Measurements from ENCODE around the gene OLIG2. TPM values are rescaled to one million over a fixed set of nuclear protein-coding genes. Genes with fewer than 3 reads are reported as not detected.

OLIG2 gene
- total and polyA plus RNA-seq, 7 experiments from 2014 or later = not detected

DNA sequence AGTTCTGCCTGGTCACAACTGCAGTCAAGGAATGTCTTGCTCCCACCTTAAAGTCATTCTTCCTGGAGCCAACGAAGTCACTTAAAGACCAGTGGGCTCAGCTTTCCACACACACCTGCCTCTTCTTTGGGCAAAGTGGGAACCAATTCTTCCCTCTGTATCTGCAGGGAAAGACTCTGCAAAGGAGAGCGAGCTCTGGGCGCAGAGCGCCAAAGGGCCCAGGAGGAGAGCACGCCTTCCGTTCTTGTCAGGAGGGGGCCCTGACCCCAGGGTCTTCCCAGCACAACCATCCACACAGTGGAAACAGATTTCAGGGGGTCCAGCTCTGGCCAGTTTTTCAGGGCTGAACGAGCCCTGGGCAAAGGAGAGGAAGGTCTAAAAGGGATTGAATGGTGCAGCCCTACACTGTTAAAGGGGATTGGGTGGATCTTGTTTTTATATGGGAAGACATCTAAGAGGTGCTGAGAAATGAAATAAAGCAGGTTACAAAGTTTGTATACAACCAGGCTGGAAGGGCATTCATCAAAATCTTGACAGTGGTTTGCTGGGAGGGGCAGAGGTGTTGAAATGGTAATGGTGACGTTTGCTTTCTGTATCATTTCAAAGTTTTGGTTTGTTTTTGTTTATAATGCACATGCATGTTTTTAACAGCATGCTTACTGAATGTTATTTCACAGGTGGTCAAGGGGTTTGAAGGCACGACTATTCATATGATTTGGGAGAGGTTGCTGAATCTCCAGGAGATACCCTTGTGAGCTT is 6.8 kb upstream of the OLIG2 start:
- peaks cover 79 to 92% (median 86%) of the 10 kb centered on the region in 5 donors for H3K27me3 Mint-ChIP-seq
- ChIA-PET CTCF (no interaction called here), POLR2A (no interaction called here)
- Histone ChIP-seq H3K4me3 (ENCODE audit: low read length) (no peak overlapping the region), H3K27me3 (ENCODE audit: control insufficient read depth in 2 of 2, insufficient read depth in 2 of 2, low read length in 2 of 2) (peaks cover 12 to 13% of the 10 kb centered on the region in 2 donors), H3K4me1 (ENCODE audit: control insufficient read depth in 2 of 2, insufficient read depth in 2 of 2, low read length in 2 of 2) (peaks cover 10 to 17% of the 10 kb centered on the region in 2 donors), H3K27ac (ENCODE audit: low read depth, low read length) (no peak overlapping the region), H3K9me3 (ENCODE audit: control insufficient read depth in 2 of 3, low read length in 3 of 3) (no peaks in the 10 kb centered on the region), H3K36me3 (ENCODE audit: control insufficient read depth in 2 of 3, insufficient read depth in 3 of 3, low read length in 3 of 3) (no peaks in the 10 kb centered on the region)
- peaks cover 14 to 41% (median 32%) of the 10 kb centered on the region in 7 donors for H3K4me1 Mint-ChIP-seq
- no peak for DNase-seq
- peak overlapping the region in 9 of 10 donors; percentile 5 to 81 (median 80) for H3K4me3 Mint-ChIP-seq
- H3K27ac Mint-ChIP-seq = peak overlapping the region in 1 of 9 donors; percentile 39
- peaks cover 0 to 3% (median 0%) of the 10 kb centered on the region in 5 donors for H3K36me3 Mint-ChIP-seq
- peaks cover 0 to under 1% (median 0%) of the 10 kb centered on the region in 11 donors for H3K9me3 Mint-ChIP-seq
- intact Hi-C loops (cut with micrococcal nuclease) = no loop called here
- ATAC-seq = no peak

GRCh38 chr21:33019516-33019884 is 6.2 kb upstream of the OLIG2 start:
- CTCF ChIA-PET = interaction anchor here (0.8 kb wide), 1 partner anchor 430 kb away, joined by 4 read pairs; no protein-coding TSS in a partner anchor
- Histone ChIP-seq H3K36me3 (ENCODE audit: control insufficient read depth in 2 of 3, insufficient read depth in 3 of 3, low read length in 3 of 3) (no peaks in the 10 kb centered on the region), H3K9me3 (ENCODE audit: control insufficient read depth in 2 of 3, low read length in 3 of 3) (no peaks in the 10 kb centered on the region), H3K4me1 (ENCODE audit: control insufficient read depth in 2 of 2, insufficient read depth in 2 of 2, low read length in 2 of 2) (peaks cover 16 to 23% of the 10 kb centered on the region in 2 donors), H3K27ac (ENCODE audit: low read depth, low read length) (no peak overlapping the region), H3K27me3 (ENCODE audit: control insufficient read depth in 2 of 2, insufficient read depth in 2 of 2, low read length in 2 of 2) (peaks cover 13 to 16% of the 10 kb centered on the region in 2 donors), H3K4me3 (ENCODE audit: low read length) (peak overlapping the region; percentile 35)
- intact Hi-C loops (cut with micrococcal nuclease) = no loop called here
- no peak for DNase-seq
- POLR2A ChIA-PET = no interaction called here
- Mint-ChIP-seq H3K27ac (no peak overlapping the region), H3K4me3 (peak overlapping the region; percentile 5 to 81 (median 78)), H3K27me3 (peaks cover 80 to 92% (median 86%) of the 10 kb centered on the region in 5 donors), H3K36me3 (peaks cover 0 to 7% (median 0%) of the 10 kb centered on the region in 5 donors), H3K9me3 (peaks cover 0 to 4% (median 0%) of the 10 kb centered on the region in 11 donors), H3K4me1 (peaks cover 19 to 47% (median 38%) of the 10 kb centered on the region in 7 donors)
- ATAC-seq = no peak

GRCh38 chr21:33019885-33020557 is 5.7 kb upstream of the OLIG2 start:
- peak; percentile 43 for ATAC-seq
- peaks cover 13 to 21% of the 10 kb centered on the region in 2 donors for H3K27me3 ChIP-seq (ENCODE audit: control insufficient read depth in 2 of 2, insufficient read depth in 2 of 2, low read length in 2 of 2)
- intact Hi-C loops (cut with micrococcal nuclease) = loop anchor here (5.0 to 10.0 kb wide), 2 partner anchors 52 to 105 kb away; partner anchors contain the start of gene OLIG1 (in 2 of the 2)

GRCh38 chr21:33020558-33021100 is 5.1 kb upstream of the OLIG2 start:
- peaks cover 0 to 7% (median 0%) of the 10 kb centered on the region in 5 donors for H3K36me3 Mint-ChIP-seq
- H3K27me3 Mint-ChIP-seq = peaks cover 73 to 91% (median 83%) of the 10 kb centered on the region in 5 donors
- H3K36me3 ChIP-seq (ENCODE audit: control insufficient read depth in 2 of 3, insufficient read depth in 3 of 3, low read length in 3 of 3) = no peaks in the 10 kb centered on the region
- peaks cover 13 to 23% of the 10 kb centered on the region in 2 donors for H3K27me3 ChIP-seq (ENCODE audit: control insufficient read depth in 2 of 2, insufficient read depth in 2 of 2, low read length in 2 of 2)
- H3K4me1 Mint-ChIP-seq = peaks cover 19 to 55% (median 41%) of the 10 kb centered on the region in 7 donors
- ChIA-PET CTCF (no interaction called here), POLR2A (no interaction called here)
- H3K27ac ChIP-seq (ENCODE audit: low read depth, low read length) = no peak overlapping the region
- no peak for DNase-seq
- H3K4me3 ChIP-seq (ENCODE audit: low read length) = peak overlapping the region; percentile 35
- H3K9me3 ChIP-seq (ENCODE audit: control insufficient read depth in 2 of 3, low read length in 3 of 3) = no peaks in the 10 kb centered on the region
- intact Hi-C loops (cut with micrococcal nuclease) = loop anchor here (5.0 to 10.0 kb wide), 2 partner anchors 52 to 104 kb away; partner anchors contain the start of gene OLIG1 (in 2 of the 2)
- peaks cover 17 to 32% of the 10 kb centered on the region in 2 donors for H3K4me1 ChIP-seq (ENCODE audit: control insufficient read depth in 2 of 2, insufficient read depth in 2 of 2, low read length in 2 of 2)
- H3K27ac Mint-ChIP-seq = peak overlapping the region in 1 of 9 donors; percentile 39
- H3K9me3 Mint-ChIP-seq = peaks cover 0 to 4% (median 0%) of the 10 kb centered on the region in 11 donors
- peak overlapping the region; percentile 45 to 83 (median 77) for H3K4me3 Mint-ChIP-seq
- no peak for ATAC-seq

More at GRCh38 chr21:33019885-33020557, 5.7 kb upstream of the OLIG2 start:
- no peaks in the 10 kb centered on the region for H3K36me3 ChIP-seq (ENCODE audit: control insufficient read depth in 2 of 3, insufficient read depth in 3 of 3, low read length in 3 of 3)
- DNase-seq = no peak
- H3K4me3 Mint-ChIP-seq = peak overlapping the region; percentile 45 to 83 (median 77)
- H3K27ac Mint-ChIP-seq = no peak overlapping the region
- no peak overlapping the region for H3K27ac ChIP-seq (ENCODE audit: low read depth, low read length)
- no peaks in the 10 kb centered on the region for H3K9me3 ChIP-seq (ENCODE audit: control insufficient read depth in 2 of 3, low read length in 3 of 3)
- peaks cover 19 to 53% (median 41%) of the 10 kb centered on the region in 7 donors for H3K4me1 Mint-ChIP-seq
- peak overlapping the region; percentile 35 for H3K4me3 ChIP-seq (ENCODE audit: low read length)
- peaks cover 0 to 7% (median 0%) of the 10 kb centered on the region in 5 donors for H3K36me3 Mint-ChIP-seq
- ChIA-PET CTCF (interaction anchor here (0.8 kb wide), 1 partner anchor 429 kb away, joined by 4 read pairs; no protein-coding TSS in a partner anchor), POLR2A (no interaction called here)
- peaks cover 79 to 93% (median 88%) of the 10 kb centered on the region in 5 donors for H3K27me3 Mint-ChIP-seq
- H3K4me1 ChIP-seq (ENCODE audit: control insufficient read depth in 2 of 2, insufficient read depth in 2 of 2, low read length in 2 of 2) = peaks cover 17 to 28% of the 10 kb centered on the region in 2 donors
- peaks cover 0 to 4% (median 0%) of the 10 kb centered on the region in 11 donors for H3K9me3 Mint-ChIP-seq

DNA sequence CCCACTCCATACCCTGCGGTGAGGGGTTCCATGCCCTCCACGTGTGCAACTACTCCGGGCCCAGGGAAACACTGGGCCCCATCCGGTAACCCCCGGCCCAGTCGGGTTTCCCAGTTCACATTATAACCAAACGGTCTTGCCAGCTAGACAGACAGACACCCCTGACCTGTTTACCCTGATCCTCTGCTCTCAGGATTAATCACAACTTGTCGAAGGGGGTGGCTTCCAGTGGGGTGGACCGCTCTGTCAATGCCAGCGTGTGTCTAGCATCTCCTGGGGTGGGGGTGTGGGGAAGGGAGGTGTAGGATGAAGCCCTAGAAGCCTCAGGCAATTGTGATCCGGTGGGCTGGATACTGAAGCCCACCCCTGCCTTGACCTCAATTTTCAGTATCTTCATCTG is 4.6 kb upstream of the OLIG2 start:
- no peaks in the 10 kb centered on the region for H3K9me3 ChIP-seq (ENCODE audit: control insufficient read depth in 2 of 3, low read length in 3 of 3)
- Mint-ChIP-seq H3K36me3 (peaks cover 0 to 7% (median 0%) of the 10 kb centered on the region in 5 donors), H3K4me3 (peak overlapping the region in 4 of 10 donors; percentile 23 to 81 (median 52)), H3K27ac (no peak overlapping the region), H3K4me1 (peaks cover 23 to 59% (median 46%) of the 10 kb centered on the region in 7 donors), H3K27me3 (peaks cover 74 to 91% (median 83%) of the 10 kb centered on the region in 5 donors), H3K9me3 (peaks cover 0 to 4% (median 0%) of the 10 kb centered on the region in 11 donors)
- CTCF ChIA-PET = interaction anchor here (0.5 kb wide), 1 partner anchor 680 kb away, joined by 3 read pairs; no protein-coding TSS in a partner anchor
- H3K27ac ChIP-seq (ENCODE audit: low read depth, low read length) = no peak overlapping the region
- DNase-seq = no peak
- no peaks in the 10 kb centered on the region for H3K36me3 ChIP-seq (ENCODE audit: control insufficient read depth in 2 of 3, insufficient read depth in 3 of 3, low read length in 3 of 3)
- peaks cover 17 to 37% of the 10 kb centered on the region in 2 donors for H3K4me1 ChIP-seq (ENCODE audit: control insufficient read depth in 2 of 2, insufficient read depth in 2 of 2, low read length in 2 of 2)
- POLR2A ChIA-PET = no interaction called here
- peaks cover 15 to 28% of the 10 kb centered on the region in 2 donors for H3K27me3 ChIP-seq (ENCODE audit: control insufficient read depth in 2 of 2, insufficient read depth in 2 of 2, low read length in 2 of 2)
- ATAC-seq = no peak
- intact Hi-C loops (cut with micrococcal nuclease) = loop anchor here (5.0 to 10.0 kb wide), 2 partner anchors 51 to 104 kb away; partner anchors contain the start of gene OLIG1 (in 2 of the 2)
- H3K4me3 ChIP-seq (ENCODE audit: low read length) = no peak overlapping the region

DNA sequence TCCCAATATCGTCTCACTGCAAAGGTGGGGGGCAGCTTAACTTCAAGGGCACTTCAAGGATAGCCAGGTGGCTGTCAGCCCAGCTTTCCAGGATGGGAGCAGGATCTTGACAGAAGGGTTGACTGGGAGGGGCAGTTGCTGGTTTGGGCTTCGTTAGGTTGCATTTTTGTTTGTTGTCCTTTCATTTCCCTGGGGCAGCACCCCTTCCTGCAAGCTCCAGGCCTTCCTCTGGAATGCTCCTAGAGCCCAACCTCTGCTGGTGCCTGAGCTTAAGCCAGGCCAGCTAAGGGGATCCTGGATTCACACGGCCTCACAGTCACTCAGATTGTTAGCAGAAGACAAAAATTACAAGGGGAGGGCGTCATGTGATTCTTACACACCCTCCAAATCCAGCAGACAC is 4.1 kb upstream of the OLIG2 start:
- H3K27me3 ChIP-seq (ENCODE audit: control insufficient read depth in 2 of 2, insufficient read depth in 2 of 2, low read length in 2 of 2) = peaks cover 17 to 33% of the 10 kb centered on the region in 2 donors
- DNase-seq (no peak), ATAC-seq (no peak)
- Mint-ChIP-seq H3K27ac (no peak overlapping the region), H3K4me3 (peak overlapping the region in 3 of 10 donors; percentile 29 to 59 (median 41)), H3K36me3 (peaks cover 0 to 7% (median 0%) of the 10 kb centered on the region in 5 donors), H3K4me1 (peaks cover 26 to 65% (median 51%) of the 10 kb centered on the region in 7 donors), H3K9me3 (peaks cover 0 to 4% (median 0%) of the 10 kb centered on the region in 11 donors), H3K27me3 (peaks cover 74 to 91% (median 83%) of the 10 kb centered on the region in 5 donors)
- H3K4me1 ChIP-seq (ENCODE audit: control insufficient read depth in 2 of 2, insufficient read depth in 2 of 2, low read length in 2 of 2) = peaks cover 17 to 41% of the 10 kb centered on the region in 2 donors
- no peak overlapping the region for H3K27ac ChIP-seq (ENCODE audit: low read depth, low read length)
- H3K36me3 ChIP-seq (ENCODE audit: control insufficient read depth in 2 of 3, insufficient read depth in 3 of 3, low read length in 3 of 3) = no peaks in the 10 kb centered on the region
- ChIA-PET POLR2A (no interaction called here), CTCF (interaction anchor here (0.5 kb wide), 1 partner anchor 680 kb away, joined by 3 read pairs; no protein-coding TSS in a partner anchor)
- no peak overlapping the region for H3K4me3 ChIP-seq (ENCODE audit: low read length)
- H3K9me3 ChIP-seq (ENCODE audit: control insufficient read depth in 2 of 3, low read length in 3 of 3) = no peaks in the 10 kb centered on the region
- intact Hi-C loops (cut with micrococcal nuclease) = loop anchor here (5.0 to 10.0 kb wide), 2 partner anchors 51 to 103 kb away; partner anchors contain the start of gene OLIG1 (in 2 of the 2)

Measured in naive thymus-derived CD4-positive, alpha-beta T cell (primary cell).